ENCODE results near the gene MYADML2. TPM values are rescaled to one million over a fixed set of nuclear protein-coding genes. Genes with fewer than 3 reads are reported as not detected.

MYADML2 gene
- total and polyA plus RNA-seq, 10 donors, result not detected

- peak within 1 kb of the TSS; percentile 85 to 98 (median 97) for H3K27ac ChIP-seq
- intact Hi-C loops (cut with DNase I; ENCODE audit: low total_unique reads), result no loop called here
- peaks cover 0 to 33% (median 2%) of the 10 kb centered on the region in 6 donors for H3K36me3 ChIP-seq
- peak within 1 kb of the TSS; percentile 84 to 97 (median 93) for H3K4me3 ChIP-seq
- TF ChIP-seq, protein P1, sequence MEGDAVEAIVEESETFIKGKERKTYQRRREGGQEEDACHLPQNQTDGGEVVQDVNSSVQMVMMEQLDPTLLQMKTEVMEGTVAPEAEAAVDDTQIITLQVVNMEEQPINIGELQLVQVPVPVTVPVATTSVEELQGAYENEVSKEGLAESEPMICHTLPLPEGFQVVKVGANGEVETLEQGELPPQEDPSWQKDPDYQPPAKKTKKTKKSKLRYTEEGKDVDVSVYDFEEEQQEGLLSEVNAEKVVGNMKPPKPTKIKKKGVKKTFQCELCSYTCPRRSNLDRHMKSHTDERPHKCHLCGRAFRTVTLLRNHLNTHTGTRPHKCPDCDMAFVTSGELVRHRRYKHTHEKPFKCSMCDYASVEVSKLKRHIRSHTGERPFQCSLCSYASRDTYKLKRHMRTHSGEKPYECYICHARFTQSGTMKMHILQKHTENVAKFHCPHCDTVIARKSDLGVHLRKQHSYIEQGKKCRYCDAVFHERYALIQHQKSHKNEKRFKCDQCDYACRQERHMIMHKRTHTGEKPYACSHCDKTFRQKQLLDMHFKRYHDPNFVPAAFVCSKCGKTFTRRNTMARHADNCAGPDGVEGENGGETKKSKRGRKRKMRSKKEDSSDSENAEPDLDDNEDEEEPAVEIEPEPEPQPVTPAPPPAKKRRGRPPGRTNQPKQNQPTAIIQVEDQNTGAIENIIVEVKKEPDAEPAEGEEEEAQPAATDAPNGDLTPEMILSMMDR (IDR thresholded peaks at IDR 0.05 in 8 of 11, conservative IDR thresholded peaks at IDR 0.05 in 3 of 11), result peak in 3 of 11 experiments; percentile 13 to 37 (median 36)
- peak; percentile 89 to 90 (median 89) for TF ChIP-seq POLR2AphosphoS5 (IDR thresholded peaks at IDR 0.05)
- peak in 1 of 3 donors; percentile 60 for TF ChIP-seq POLR2A (IDR thresholded peaks at IDR 0.05)
- peaks cover 0 to 10% (median 0%) of the 10 kb centered on the region in 8 donors for H3K9me3 ChIP-seq
- peak; percentile 98 for DNase-seq
- H3K27me3 ChIP-seq (replicated peaks in 1 of 7), result no peaks in the 10 kb centered on the region
- H3K4me1 ChIP-seq, result peaks cover 7 to 55% (median 30%) of the 10 kb centered on the region in 6 donors
- WGBS, 5 donors, result 0 to 1% (median 1%) methylated on average over 26 to 76 of the region's 76 CpGs
Measured at GRCh38 chr17:81977211-81977808, 30.3 kb upstream of the MYADML2 start, which contains the start of gene ASPSCR1. Gene ASPSCR1 (plus strand): TSS chr17:81977629. CDS start chr17:81977647, 18 bp downstream.

DNA sequence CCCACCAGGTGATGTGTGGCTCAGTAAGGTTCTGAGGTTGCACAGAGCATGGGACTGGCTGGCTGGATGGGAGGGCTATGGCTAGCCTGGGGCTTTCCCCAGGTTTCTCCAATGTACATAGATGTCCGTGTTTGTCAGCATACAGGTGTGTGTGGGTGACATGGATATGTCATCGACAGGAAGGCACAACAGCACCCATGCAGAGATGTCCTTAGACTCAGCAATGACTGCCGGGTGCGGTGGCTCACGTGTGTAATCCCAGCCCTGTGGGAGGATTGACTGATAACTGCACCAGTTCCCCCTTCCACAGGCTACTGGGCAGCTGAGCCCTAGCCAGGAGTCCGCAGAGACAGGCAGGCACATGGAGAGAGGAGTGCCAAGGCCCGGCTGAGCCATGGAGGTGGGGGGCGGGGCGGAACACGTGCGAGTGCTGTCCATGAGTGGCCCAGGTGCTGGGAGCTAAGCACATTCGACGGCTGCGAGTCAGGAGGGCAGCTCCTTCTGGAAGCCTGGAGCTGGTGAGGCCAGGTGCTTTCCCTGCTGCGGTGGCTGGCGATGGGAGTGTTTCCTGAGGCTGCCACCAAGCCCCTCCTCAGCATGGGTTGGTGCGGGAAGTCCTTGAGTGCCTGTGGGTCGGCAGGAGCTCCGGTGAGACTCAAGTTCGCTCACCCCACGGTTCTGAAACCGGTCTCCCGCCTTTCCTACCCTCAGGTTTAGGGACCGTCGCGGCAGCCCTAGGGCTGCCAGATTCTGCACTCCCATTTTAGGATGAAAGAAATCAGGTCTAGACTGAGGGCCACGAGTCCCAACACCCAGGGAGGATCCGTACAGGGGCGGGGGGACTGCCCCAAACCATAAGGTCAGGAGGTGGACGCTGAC lies 29.5 kb upstream of the MYADML2 start:
- no peaks in the 10 kb centered on the region for H3K27me3 ChIP-seq (replicated peaks in 1 of 7)

DNA sequence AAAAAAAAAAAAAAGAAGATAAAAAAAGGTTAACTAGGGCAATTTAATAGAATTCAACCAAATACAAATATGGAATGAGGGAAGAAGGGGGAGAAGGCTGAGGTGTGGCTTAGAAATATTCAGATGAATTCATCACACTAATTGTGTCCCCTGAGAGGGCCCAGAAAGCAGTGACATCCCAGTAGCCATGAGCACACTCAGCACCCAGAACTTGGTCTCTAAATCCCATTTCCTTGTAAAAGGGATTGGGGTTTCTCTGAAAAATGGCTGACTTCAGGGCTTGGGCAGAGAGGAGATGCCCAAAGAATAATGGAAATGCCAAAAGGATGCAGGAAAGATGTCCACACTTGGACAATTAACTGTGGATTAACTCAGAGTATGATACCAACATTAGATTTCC lies 26.4 kb upstream of the MYADML2 start:
- DNase-seq, result no peak
- H3K36me3 ChIP-seq, result no peaks in the 10 kb centered on the region
- peaks cover 0 to 10% (median 0%) of the 10 kb centered on the region in 8 donors for H3K9me3 ChIP-seq
- H3K4me3 ChIP-seq, result no peak overlapping the region
- peaks cover 3 to 32% (median 16%) of the 10 kb centered on the region in 6 donors for H3K4me1 ChIP-seq
- no peak overlapping the region for H3K27ac ChIP-seq
- intact Hi-C loops (cut with DNase I; ENCODE audit: low total_unique reads), result no loop called here
- TF ChIP-seq POLR2AphosphoS5 (IDR thresholded peaks at IDR 0.05), result no peak
- TF ChIP-seq, protein P1 (IDR thresholded peaks at IDR 0.05 in 8 of 11, conservative IDR thresholded peaks at IDR 0.05 in 3 of 11), result no peak
- TF ChIP-seq POLR2A (IDR thresholded peaks at IDR 0.05), result no peak
- H3K27me3 ChIP-seq (replicated peaks in 1 of 7), result peaks cover 0 to 11% (median 0%) of the 10 kb centered on the region in 7 donors

More for the DNA sequence above, 29.5 kb upstream of the MYADML2 start:
- H3K36me3 ChIP-seq, result peaks cover 0 to 26% (median 2%) of the 10 kb centered on the region in 6 donors
- peak; percentile 87 for DNase-seq
- H3K4me1 ChIP-seq, result peaks cover 7 to 52% (median 30%) of the 10 kb centered on the region in 6 donors
- H3K9me3 ChIP-seq, result peaks cover 0 to 10% (median 0%) of the 10 kb centered on the region in 8 donors
- intact Hi-C loops (cut with DNase I; ENCODE audit: low total_unique reads), result no loop called here
- H3K4me3 ChIP-seq, result peak overlapping the region; percentile 84 to 97 (median 93)
- peak overlapping the region; percentile 85 to 98 (median 97) for H3K27ac ChIP-seq
- WGBS, 5 donors, result 20 to 29% (median 26%) methylated on average over 24 to 30 of the region's 30 CpGs
- TF ChIP-seq POLR2A (IDR thresholded peaks at IDR 0.05) (no peak), POLR2AphosphoS5 (IDR thresholded peaks at IDR 0.05) (no peak)
- TF ChIP-seq, protein P1 (IDR thresholded peaks at IDR 0.05 in 8 of 11, conservative IDR thresholded peaks at IDR 0.05 in 3 of 11), result no peak
